MM.1S (cell line): Measurements from ENCODE around the gene SH3D19.

ENCODE experiments used
- CTCF ChIP-seq: fragments of 300-600 bp; sonication (generic); IDR thresholded peaks from 2 replicates; pipeline ENCODE4 v1.5.1; 2016; ENCODE audit warnings: antibody characterized with exemption, low read length, mixed read lengths
- EZH2 ChIP-seq: fragments of 300-600 bp; sonication (generic); optimal IDR thresholded peaks from 2 replicates; pipeline ENCODE3; 2017; ENCODE audit warnings: low read depth, mild to moderate bottlenecking, antibody characterized with exemption, low read length, mixed read lengths

- TF ChIP-seq CTCF (no peak), EZH2 (no peak)
These were observed 83.1 kb downstream of the SH3D19 start for GRCh38 chr4:151242305-151242704.
